GM19023 (cell line): ENCODE measurements around the gene EXOSC5.
"Not testable (repeated sequence)": the region's sequence is repeated elsewhere in the genome, so short reads cannot be mapped to it uniquely, and the experiment has no call there.

Experiments used
- ATAC-seq: cut with Tn5 transposase; IDR thresholded peaks from one replicate; pipeline ENCODE4 v1.9.1; 2021; ENCODE audit warnings: mild to moderate bottlenecking, moderate library complexity; ENCODE audit not compliant: unreplicated experiment

EXOSC5 gene

GRCh38 chr19:41351339-41352245, 45.6 kb downstream of the EXOSC5 start:
- ATAC-seq = peak; percentile 41

GRCh38 chr19:41350735-41351338, 46.3 kb downstream of the EXOSC5 start:
- ATAC-seq = no peak

DNA sequence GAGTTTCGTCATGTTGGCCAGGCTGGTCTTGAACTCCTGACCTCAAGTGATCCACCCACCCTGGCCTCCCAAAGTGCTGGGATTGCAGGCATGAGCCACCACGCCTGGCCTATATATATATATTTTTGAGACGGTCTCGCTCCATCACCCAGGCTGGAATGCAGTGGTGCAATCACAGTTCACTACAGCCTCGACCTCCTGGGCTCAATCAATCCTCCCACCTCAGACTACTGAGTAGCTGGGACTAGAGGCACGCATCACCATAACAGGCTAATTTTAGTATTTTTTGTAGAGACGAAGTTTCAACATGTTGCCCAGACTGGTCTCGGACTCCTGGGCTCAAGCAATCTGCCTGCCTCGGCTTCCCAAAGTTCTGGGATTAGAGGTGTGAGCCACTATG, 50.2 kb downstream of the EXOSC5 start:
- ATAC-seq = not testable (repeated sequence)

DNA sequence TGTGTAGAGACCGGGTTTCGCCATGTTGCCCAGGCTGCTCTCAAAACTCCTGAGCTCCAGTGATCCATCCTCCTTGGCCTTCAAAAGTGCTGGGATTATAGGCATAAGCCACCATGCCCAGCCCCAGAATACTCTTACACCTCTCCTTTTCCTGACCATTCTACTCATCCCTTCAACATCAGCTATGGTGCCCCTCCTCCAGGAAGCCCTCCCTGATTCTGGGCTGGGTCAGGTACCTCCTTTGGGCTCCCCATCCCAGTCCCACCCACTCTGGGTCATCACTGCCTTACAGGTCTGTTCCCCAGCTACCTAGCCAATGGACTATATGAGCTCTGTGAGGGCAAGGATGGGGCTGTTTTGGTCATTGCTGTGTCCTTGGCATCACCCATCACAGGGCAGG, 53.0 kb downstream of the EXOSC5 start:
- no peak for ATAC-seq

DNA sequence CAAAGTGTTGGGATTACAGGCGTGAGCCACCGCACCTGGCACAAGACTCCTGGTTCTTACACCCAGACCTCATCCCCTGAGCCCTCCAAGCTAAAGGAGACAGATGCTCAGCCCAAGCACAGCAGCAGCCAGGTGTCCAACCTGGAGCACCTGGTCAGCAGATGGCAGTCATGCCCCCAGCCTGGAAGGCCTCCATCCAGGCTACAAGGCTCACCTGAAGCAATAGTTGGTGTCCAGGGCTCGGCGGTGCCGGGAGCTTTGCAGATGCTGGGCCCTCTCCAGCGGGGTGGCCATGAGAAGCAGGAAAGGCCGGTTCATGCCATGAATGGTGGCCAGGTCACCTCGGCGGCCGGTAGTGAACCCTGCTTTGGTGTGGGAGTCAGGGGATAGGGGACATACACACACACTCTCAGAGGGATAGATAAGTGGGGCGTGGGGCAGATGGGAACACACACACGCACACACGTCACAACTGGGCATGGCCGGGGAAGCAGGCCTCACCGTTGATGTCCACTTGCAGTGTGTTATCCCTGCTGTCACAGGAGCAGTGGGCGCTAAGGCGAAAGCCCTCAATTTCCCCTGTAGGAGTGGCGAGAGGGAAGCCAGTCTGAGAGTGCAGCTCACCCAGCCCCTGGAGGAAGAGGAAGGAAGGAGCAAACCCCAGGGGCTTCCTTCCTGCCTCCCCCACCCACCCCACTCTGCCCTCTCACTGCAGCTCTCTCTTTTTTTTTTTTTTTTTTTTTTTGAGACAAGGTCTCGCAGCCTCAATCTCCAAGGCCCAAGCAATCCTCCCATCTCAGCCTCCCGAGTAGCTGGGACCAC, 55.3 kb downstream of the EXOSC5 start:
- no peak for ATAC-seq

DNA sequence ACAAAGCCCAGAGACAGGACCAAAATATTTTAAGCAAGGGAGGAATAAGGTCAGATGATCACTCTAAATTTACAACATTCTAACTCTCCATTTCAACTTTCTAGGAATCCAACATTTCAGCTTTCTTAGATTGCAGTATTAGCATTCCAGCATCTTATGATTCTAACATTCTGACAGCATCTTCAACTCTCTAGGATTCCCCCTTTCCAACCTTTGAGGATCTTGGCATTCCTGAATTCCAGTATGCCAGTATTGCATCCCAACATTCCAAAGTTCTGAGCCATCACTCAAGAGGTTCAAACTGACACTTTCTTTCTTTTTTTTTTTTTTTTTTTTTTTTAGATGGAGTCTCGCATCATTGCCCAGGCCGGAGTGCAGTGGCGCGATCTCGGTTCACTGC, 57.2 kb downstream of the EXOSC5 start:
- no peak for ATAC-seq
